Measurements from ENCODE around the gene KRT81. TPM values are rescaled to one million over a fixed set of nuclear protein-coding genes. Genes with fewer than 3 reads are reported as not detected.

KRT81 gene
- total RNA-seq, 2 experiments from 2014 or later: not detected

GRCh38 chr12:52279422-52280318 is 11.7 kb downstream of the KRT81 start:
- ChIA-PET CTCF (interaction anchor here (0.6 to 2.7 kb wide), 20 partner anchors 10 to 698 kb away, joined by 3 to 13 read pairs (median 4); no protein-coding TSS in a partner anchor), POLR2A (interaction anchor here (0.6 kb wide), 1 partner anchor 228 kb away, joined by 4 read pairs; the partner anchor contains the start of gene NR4A1)

DNA sequence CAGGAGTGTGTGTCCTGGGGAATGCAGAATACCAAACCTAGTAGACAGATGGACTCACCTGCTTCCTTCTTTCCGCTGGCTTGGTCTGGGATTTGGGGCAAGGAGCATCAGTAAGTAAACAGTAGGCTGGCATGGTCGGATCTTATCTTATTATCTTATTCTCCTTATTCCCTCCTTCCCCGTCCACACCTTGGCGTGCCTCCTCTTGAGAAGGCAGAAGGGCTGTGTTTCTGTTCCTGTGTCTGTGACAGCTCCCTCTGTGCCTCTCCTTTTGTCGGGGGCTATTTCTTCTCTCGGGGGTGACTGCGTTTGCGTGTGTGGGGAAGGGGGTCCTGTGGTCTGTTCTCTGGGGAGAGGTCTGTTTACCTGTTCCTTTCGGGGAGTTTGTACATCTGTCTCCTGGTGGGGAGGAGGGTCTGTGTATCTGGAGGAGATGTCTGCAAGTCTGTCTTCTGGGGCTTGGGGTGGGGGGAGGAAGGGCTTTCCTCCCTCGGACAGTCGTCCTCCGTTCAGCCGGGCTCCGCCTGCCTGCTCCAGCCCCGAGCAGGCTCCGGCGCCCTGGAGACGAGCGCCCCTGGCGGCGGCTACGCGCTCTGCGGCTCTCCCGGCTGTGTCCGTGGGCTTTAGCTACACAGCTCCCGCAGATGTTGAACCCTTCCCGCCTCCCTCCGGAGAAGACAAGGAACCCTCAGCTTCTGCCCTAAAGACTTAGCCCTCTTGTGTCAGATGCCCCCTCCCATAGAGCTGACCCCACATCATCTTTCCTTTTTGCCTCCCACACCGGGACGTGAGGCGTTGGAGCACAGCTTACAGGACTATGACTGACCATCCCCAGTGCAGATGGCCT is 12.5 kb downstream of the KRT81 start:
- ChIA-PET CTCF (interaction anchor here (0.6 to 2.7 kb wide), 26 partner anchors 9 to 699 kb away, joined by 3 to 13 read pairs (median 4); no protein-coding TSS in a partner anchor), POLR2A (interaction anchor here (0.6 kb wide), 1 partner anchor 227 kb away, joined by 4 read pairs; the partner anchor contains the start of gene NR4A1)

DNA sequence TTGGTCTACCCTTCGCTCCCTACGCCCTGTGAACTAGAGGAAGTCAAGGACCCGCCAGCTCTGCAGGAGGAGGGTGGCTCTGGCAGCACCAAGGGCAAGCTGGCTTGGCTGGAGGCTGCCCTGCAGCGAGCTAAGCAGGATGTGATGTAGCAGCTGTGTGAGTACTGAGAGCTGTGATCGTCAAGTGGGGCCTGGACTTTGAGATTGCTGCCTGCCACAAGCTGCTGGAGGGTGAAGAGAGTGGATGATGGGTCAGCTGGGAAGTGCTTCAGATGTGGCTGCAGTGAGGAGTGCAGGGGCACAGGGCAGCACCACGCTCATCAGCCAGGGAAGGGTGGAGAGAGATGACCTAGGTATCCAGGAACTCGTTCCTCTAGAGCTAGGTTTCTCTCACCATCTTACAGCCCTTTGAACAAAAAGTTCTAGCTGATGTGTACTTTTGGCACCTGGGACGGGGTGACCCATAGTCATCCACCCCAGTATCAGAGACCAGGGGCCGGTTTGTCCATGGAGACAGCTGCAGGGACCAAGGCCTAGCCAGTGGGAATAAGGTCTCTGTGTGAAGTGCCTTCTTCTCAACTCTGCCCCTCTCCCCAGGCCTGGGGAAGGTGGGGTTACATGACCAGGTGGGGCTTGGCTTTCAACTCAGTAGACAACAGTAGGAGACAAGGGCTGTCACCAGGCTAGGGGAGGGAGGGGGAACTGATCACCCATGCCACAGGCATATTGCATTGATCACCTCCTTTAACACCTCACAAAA is 13.7 kb downstream of the KRT81 start:
- ChIA-PET POLR2A (no interaction called here), CTCF (interaction anchor here (0.7 to 2.7 kb wide), 9 partner anchors 19 to 602 kb away, joined by 3 to 13 read pairs (median 3); no protein-coding TSS in a partner anchor)

DNA sequence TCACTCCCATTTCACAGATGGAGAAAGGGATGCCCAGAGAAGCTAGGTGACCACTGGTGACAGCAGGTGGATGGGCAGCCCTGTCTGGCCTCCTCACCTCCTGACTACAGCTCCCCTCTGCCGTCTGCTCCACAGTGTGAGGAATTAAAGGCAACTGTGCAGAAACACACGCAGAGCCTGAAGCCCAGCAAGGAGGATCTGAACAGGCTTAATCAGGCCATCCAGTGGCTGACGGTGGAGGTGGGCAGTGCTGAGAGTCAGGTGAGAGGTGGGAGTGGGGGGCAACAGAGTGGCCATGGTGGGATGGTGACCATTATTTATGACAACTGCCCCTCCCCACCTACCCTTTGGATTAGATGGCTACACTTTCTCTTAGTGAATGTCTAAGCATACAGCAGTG is 15.6 kb downstream of the KRT81 start:
- POLR2A ChIA-PET: no interaction called here
- CTCF ChIA-PET: no interaction called here

DNA sequence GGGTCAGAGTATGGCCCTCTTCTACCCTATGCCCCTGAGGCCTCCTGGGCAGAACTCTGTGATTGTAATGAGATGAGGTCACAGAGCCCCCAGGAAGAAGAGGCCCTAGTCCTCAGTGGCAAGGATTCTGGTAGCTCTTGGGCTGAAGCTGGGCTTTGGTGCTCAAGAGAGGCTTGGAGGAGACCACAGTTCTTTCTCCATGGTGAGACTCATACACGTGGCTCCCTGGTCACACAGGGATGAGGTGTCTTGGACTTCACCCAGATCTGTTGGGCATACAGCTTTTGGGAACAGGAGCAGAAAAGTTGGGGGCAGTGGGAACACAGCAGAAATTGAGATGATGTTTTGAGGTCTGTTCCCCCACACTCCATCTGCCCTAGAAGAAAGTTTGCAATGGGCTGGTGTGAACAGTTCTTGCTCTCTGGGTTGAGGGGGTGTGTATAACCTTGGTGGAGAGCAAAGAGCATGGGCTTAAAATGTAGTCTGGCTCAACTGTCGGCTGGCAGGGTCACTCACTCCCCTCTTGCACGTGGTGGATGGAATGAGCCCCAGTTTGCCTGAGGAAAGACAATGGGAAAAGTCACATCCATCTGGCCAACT is 16.7 kb downstream of the KRT81 start, which contains the start of gene KRT86:
Gene KRT86, plus strand, starts transcription at position 125 of the 600 bp plus-strand sequence. CDS start 27,272 bp downstream, outside the sequence.
- CTCF ChIA-PET: no interaction called here
- POLR2A ChIA-PET: no interaction called here

DNA sequence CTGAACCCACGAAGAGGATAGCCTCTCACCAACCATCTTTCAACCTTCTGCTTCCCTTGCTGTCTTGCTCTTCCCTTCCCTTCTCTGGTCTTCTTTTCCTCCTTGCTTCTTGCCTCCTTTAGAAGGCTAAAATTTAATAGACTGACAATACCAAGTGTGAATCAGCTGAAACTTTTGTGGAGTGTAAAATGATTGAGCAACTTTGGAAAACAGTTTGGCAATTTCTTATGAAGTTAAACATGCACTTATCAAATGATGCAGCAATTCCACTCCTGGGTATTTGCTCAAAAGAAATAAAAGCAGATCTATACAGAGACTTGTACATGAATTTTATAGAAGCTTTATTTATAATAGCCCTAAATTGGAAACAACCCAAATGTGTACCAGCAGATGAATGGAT is 20.2 kb downstream of the KRT81 start:
- CTCF ChIA-PET: no interaction called here
- POLR2A ChIA-PET: no interaction called here

GRCh38 chr12:52270541-52271070 is 20.7 kb downstream of the KRT81 start:
- ChIA-PET POLR2A (no interaction called here), CTCF (interaction anchor here (0.9 to 1.4 kb wide), 2 partner anchors 9 to 148 kb away, joined by 3 to 6 read pairs; no protein-coding TSS in a partner anchor)

GRCh38 chr12:52268212-52268611 is 23.1 kb downstream of the KRT81 start:
- ChIA-PET POLR2A (no interaction called here), CTCF (no interaction called here)

DNA sequence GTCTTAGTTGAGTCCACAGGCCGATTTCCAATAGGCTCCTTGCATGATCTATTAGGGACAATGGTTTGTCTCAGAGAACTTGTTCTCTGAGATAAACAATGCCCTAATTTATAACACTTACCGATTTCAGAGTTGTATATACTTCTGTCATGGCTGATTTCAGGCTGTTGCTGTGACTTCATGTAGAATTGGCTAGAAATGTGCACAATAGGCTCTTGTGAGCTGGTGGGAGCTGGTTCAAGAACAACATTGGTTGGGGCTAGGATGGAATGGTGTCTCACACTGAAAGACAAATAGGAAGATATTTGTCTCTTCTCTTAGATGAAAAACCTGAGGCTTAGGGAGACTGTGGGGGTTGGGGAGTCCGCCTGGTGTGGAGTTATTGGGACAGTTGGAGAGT is 23.6 kb downstream of the KRT81 start:
- POLR2A ChIA-PET: no interaction called here
- CTCF ChIA-PET: no interaction called here

DNA sequence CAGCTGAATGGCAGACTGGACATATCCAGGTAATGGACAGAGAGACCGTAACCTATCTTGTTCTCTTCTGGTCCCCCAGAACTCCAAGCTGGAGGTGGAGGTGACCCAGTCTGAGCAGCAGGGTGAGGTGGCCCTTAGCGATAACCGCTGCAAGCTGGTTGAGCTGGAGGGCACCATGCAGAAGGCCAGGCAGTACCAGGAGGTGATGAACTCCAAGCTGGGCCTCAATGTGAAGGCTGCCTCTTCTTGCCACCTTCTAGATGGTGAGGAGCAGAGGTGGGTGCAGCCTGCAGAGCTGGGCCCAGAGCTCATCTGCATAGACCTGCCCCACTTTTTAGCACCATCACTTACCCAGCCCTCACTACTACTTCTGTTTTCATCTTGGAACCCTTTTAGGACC is 24.1 kb downstream of the KRT81 start:
- ChIA-PET CTCF (interaction anchor here (0.6 to 0.8 kb wide), 2 partner anchors 12 to 649 kb away, joined by 3 read pairs; no protein-coding TSS in a partner anchor), POLR2A (no interaction called here)

DNA sequence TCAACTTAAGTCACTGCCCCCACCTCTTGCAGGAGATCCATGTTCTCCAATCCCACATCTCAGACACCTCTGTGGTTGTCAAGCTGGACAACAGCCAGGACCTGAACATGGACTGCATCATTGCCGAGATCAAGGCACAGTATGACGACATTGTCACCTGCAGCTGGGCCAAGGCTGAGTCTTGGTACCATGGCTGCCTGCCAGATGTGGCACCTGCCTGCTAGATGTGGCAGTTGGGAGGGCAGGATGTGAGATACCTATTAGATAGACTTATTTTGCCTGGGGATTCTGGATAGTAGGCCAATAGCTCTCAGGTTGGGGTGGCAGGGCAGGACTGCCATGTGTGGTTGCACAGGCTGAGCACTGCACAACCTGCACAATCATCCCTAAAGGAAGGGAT is 24.8 kb downstream of the KRT81 start:
- POLR2A ChIA-PET: no interaction called here
- CTCF ChIA-PET: interaction anchor here (0.8 kb wide), 1 partner anchor 11 kb away, joined by 3 read pairs; no protein-coding TSS in a partner anchor

DNA sequence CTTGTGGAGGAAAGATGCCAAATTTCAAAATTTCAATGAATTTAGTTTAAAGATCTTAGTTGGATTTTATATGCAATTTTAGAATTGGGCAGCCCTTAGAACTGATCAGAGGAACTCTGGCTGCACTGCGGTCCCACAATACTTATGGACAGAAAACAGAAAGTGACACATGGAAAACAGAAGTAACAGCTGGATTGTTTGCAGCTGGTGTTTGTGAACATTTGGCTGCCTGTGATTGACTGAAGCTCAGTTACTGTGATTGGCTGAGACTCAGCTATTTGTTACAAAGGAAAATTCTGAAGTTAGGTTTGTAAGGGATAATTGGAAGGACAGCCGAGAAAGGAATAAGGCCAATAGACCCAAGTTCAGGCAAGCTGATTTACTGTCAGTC is 26.9 kb downstream of the KRT81 start:
- ChIA-PET POLR2A (no interaction called here), CTCF (interaction anchor here (1.3 to 1.5 kb wide), 2 partner anchors 8 to 14 kb away, joined by 3 to 5 read pairs; no protein-coding TSS in a partner anchor)

DNA sequence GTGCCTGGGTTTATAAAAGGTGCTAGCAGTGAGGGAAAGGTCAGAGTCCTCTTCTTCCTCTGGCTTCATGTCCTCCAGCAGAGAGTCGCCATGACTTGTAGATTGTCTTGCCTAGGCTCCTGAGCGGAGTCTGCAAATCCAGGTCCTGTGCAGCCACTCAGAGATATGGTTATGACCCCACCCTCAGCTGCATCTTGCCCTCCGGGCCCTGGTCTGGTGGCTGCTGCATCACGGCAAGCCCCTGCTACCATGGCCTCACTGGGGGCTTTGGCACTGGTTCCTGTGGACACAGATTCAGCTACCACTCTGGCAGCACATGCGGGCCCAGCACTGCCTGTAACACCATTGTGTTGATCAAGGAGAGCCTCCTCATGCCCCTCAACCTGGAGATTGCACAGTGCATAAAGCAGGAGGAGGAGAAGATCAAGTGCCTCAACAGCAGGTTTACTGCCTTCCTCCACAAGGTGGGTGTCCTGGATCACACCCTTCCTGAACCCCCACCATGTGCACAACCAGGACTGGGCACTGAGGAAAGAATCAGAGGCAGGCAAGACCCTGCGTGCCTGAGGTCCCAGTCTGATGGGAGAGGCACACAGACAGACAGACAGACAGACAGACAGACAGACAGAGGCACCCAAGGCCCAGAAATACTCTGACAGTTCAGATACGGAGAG is 27.4 kb downstream of the KRT81 start:
- ChIA-PET POLR2A (no interaction called here), CTCF (interaction anchor here (1.5 kb wide), 1 partner anchor 15 kb away, joined by 5 read pairs; no protein-coding TSS in a partner anchor)

DNA sequence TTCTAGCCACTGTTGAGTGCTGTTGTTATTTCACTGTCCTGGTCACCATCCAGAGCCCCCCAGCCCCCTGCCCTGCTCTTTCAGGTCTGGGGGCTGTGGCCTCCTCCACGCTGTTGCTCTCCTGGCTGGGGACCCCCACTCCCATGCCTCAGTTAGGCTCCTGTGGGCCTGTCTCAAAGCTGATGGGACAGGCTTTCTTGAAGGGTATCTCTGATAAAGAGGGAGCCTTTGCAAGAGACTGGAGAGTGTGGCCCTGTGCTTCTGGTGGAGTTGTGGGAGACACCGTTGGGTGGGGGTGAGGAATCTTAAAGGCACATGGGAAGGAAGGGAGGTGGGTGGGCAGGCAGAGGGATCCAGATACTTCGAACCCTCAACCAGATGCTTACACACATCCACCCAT is 29.0 kb downstream of the KRT81 start:
- POLR2A ChIA-PET: no interaction called here
- CTCF ChIA-PET: no interaction called here

DNA sequence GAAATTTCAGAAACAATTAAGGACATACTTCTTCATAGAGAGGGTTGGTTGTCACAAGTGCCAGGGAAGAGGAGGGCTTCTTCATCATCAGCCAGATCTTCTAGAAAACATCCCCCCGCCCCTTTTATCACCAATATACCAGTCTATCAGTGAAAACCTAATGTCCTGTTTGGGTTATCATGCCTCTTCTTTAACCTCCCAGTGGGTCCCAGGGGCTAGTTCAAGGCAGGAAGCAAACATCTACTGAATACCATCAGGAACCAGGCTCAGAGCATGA is 30.2 kb downstream of the KRT81 start:
- ChIA-PET CTCF (no interaction called here), POLR2A (no interaction called here)

GRCh38 chr12:52260361-52261207 is 30.8 kb downstream of the KRT81 start:
- ChIA-PET CTCF (no interaction called here), POLR2A (no interaction called here)

- CTCF ChIA-PET: interaction anchor here (0.6 kb wide), 1 partner anchor 19 kb away, joined by 3 read pairs; no protein-coding TSS in a partner anchor
- POLR2A ChIA-PET: no interaction called here
Measured at GRCh38 chr12:52259657-52260243, 31.6 kb downstream of the KRT81 start.

All from activated CD8-positive, alpha-beta memory T cell treated with anti-CD3 and anti-CD28 coated beads for 36 hours (primary cell).